ENCODE results near the gene ALAS1. TPM values are rescaled to one million over a fixed set of nuclear protein-coding genes. Genes with fewer than 3 reads are reported as not detected.
"Not testable (repeated sequence)": the region's sequence is repeated elsewhere in the genome, so short reads cannot be mapped to it uniquely, and the experiment has no call there.

ALAS1 gene
- total RNA-seq, 1 experiment from 2014 or later: 53.1 TPM

DNA sequence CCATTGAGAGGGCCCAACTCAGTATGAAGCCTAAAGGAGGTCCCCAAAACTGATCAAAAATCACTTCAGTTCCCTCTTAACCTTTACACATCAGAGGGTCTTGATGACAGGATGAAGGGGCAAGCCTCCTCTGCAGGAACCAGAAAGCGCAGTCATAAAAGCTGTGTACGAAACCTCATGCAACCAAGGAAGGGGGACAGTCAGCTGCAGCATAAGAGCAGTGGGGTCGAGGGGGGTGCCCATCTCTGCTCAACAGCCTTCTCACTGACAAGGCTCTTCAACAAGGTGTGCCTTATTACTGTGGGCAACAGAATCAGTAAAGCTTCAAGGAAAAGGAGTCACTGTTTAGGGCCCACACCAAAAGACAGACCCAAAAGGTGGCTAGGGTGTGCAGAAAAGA lies 47.6 kb upstream of the ALAS1 start:
- Histone ChIP-seq H3K36me3 (ENCODE audit: control insufficient read depth, insufficient read depth, low read length) (peaks cover 7% of the 10 kb centered on the region), H3K9me3 (no peaks in the 10 kb centered on the region), H3K4me1 (peaks cover 4% of the 10 kb centered on the region; the same call in 1 of the 2 replicates), H3K27me3 (replicated peaks; ENCODE audit: control insufficient read depth, insufficient read depth, low read length) (no peaks in the 10 kb centered on the region), H3K4me3 (ENCODE audit: low read depth, low read length) (no peak overlapping the region)
- Mint-ChIP-seq H3K36me3 (ENCODE audit: insufficient read depth, unreplicated experiment) (peaks cover 11% of the 10 kb centered on the region), H3K4me3 (ENCODE audit: unreplicated experiment) (no peak overlapping the region), H3K9me3 (ENCODE audit: unreplicated experiment) (no peaks in the 10 kb centered on the region), H3K27me3 (ENCODE audit: insufficient read depth, unreplicated experiment) (no peaks in the 10 kb centered on the region), H3K4me1 (ENCODE audit: low read depth, unreplicated experiment) (no peaks in the 10 kb centered on the region), H3K27ac (ENCODE audit: unreplicated experiment) (no peak overlapping the region)
- TF ChIP-seq, protein P1, sequence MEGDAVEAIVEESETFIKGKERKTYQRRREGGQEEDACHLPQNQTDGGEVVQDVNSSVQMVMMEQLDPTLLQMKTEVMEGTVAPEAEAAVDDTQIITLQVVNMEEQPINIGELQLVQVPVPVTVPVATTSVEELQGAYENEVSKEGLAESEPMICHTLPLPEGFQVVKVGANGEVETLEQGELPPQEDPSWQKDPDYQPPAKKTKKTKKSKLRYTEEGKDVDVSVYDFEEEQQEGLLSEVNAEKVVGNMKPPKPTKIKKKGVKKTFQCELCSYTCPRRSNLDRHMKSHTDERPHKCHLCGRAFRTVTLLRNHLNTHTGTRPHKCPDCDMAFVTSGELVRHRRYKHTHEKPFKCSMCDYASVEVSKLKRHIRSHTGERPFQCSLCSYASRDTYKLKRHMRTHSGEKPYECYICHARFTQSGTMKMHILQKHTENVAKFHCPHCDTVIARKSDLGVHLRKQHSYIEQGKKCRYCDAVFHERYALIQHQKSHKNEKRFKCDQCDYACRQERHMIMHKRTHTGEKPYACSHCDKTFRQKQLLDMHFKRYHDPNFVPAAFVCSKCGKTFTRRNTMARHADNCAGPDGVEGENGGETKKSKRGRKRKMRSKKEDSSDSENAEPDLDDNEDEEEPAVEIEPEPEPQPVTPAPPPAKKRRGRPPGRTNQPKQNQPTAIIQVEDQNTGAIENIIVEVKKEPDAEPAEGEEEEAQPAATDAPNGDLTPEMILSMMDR (IDR thresholded peaks at IDR 0.05; ENCODE audit: insufficient read depth in 1 of 2, low read depth in 1 of 2, low read length in 1 of 2, severe bottlenecking in 1 of 2, unreplicated experiment in 1 of 2): no peak
- DNase-seq: no peak
- BruUV-seq (replicated peaks): no TSS peak
- ChIA-PET CTCF (interaction anchor here (0.6 kb wide), 1 partner anchor 93 kb away, joined by 3 read pairs; no protein-coding TSS in a partner anchor), POLR2A (no interaction called here)
- intact Hi-C loops (cut with micrococcal nuclease; ENCODE audit: unreplicated experiment): loop anchor here (5.0 kb wide), 2 partner anchors 47 to 62 kb away; partner anchors contain the start of gene ALAS1

DNA sequence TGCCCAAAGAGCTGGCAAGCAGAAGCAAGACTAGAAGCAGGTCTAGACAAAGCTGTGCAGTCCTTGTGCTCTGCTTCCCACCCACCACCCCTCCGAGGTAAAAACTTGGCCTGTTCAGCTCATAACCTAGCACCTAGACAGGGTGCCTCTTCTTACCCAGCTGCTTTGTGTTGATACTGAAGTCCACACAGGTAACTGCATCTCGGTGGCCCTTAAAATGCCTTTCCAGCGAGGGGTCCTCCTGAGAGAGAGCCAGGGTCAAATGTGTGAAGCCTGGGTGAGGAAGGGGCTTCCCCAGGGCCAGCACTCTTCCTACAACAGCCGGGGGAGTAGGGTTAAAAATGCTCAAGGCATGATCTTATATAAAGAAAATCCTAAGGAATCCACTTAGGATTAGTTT lies 47.1 kb upstream of the ALAS1 start:
- no peak overlapping the region for H3K4me3 Mint-ChIP-seq (ENCODE audit: unreplicated experiment)
- Histone ChIP-seq H3K36me3 (ENCODE audit: control insufficient read depth, insufficient read depth, low read length) (peaks cover 7% of the 10 kb centered on the region), H3K27me3 (replicated peaks; ENCODE audit: control insufficient read depth, insufficient read depth, low read length) (no peaks in the 10 kb centered on the region), H3K9me3 (no peaks in the 10 kb centered on the region), H3K4me3 (ENCODE audit: low read depth, low read length) (no peak overlapping the region), H3K4me1 (peaks cover 8% of the 10 kb centered on the region)
- intact Hi-C loops (cut with micrococcal nuclease; ENCODE audit: unreplicated experiment): loop anchor here (5.0 kb wide), 2 partner anchors 46 to 61 kb away; partner anchors contain the start of gene ALAS1
- ChIA-PET CTCF (interaction anchor here (0.6 kb wide), 1 partner anchor 94 kb away, joined by 3 read pairs; no protein-coding TSS in a partner anchor), POLR2A (no interaction called here)
- peaks cover 11% of the 10 kb centered on the region for H3K36me3 Mint-ChIP-seq (ENCODE audit: insufficient read depth, unreplicated experiment)
- no peaks in the 10 kb centered on the region for H3K9me3 Mint-ChIP-seq (ENCODE audit: unreplicated experiment)
- no TSS peak for BruUV-seq (replicated peaks)
- H3K27ac Mint-ChIP-seq (ENCODE audit: unreplicated experiment): no peak overlapping the region
- TF ChIP-seq, protein P1 (IDR thresholded peaks at IDR 0.05; ENCODE audit: insufficient read depth in 1 of 2, low read depth in 1 of 2, low read length in 1 of 2, severe bottlenecking in 1 of 2, unreplicated experiment in 1 of 2): no peak
- DNase-seq: no peak
- H3K27me3 Mint-ChIP-seq (ENCODE audit: insufficient read depth, unreplicated experiment): no peaks in the 10 kb centered on the region
- H3K4me1 Mint-ChIP-seq (ENCODE audit: low read depth, unreplicated experiment): no peaks in the 10 kb centered on the region

DNA sequence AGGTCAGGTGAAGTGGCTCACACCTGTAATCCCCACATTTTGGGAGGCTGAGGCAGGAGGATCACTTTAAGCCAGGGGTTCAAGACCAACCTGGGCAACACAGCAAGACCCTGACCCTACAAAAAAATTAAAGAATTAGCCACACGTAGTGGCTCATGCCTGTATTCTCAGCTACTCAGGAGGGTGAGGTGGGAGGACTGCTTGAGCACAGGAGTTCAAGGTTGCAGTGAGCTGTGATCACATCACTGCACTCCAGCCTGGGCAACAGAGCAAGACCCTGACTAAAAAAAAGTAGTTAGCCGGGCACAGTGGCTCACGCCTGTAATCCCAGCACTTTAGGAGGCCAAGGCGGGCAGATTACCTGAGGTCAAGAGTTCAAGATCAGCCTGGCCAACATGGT lies 46.0 kb upstream of the ALAS1 start:
- H3K36me3 ChIP-seq (ENCODE audit: control insufficient read depth, insufficient read depth, low read length); BruUV-seq (replicated peaks); H3K27me3 Mint-ChIP-seq (ENCODE audit: insufficient read depth, unreplicated experiment); H3K27ac Mint-ChIP-seq (ENCODE audit: unreplicated experiment); H3K36me3 Mint-ChIP-seq (ENCODE audit: insufficient read depth, unreplicated experiment); DNase-seq; H3K4me3 ChIP-seq (ENCODE audit: low read depth, low read length); H3K27me3 ChIP-seq (replicated peaks; ENCODE audit: control insufficient read depth, insufficient read depth, low read length); H3K4me3 Mint-ChIP-seq (ENCODE audit: unreplicated experiment); POLR2A ChIA-PET; CTCF ChIA-PET; H3K9me3 ChIP-seq; H3K9me3 Mint-ChIP-seq (ENCODE audit: unreplicated experiment); H3K4me1 Mint-ChIP-seq (ENCODE audit: low read depth, unreplicated experiment): not testable (repeated sequence)
- H3K4me1 ChIP-seq: peaks cover 11% of the 10 kb centered on the region
- intact Hi-C loops (cut with micrococcal nuclease; ENCODE audit: unreplicated experiment): loop anchor here (5.0 kb wide), 2 partner anchors 45 to 60 kb away; partner anchors contain the start of gene ALAS1

Measured in Caco-2 (cell line).